ENCODE data around the gene TMEM54. TPM values are rescaled to one million over a fixed set of nuclear protein-coding genes. Genes with fewer than 3 reads are reported as not detected.
A peak's percentile ranks its signal among the peaks of the same experiment; 100 is the strongest.

TMEM54 gene, protein sequence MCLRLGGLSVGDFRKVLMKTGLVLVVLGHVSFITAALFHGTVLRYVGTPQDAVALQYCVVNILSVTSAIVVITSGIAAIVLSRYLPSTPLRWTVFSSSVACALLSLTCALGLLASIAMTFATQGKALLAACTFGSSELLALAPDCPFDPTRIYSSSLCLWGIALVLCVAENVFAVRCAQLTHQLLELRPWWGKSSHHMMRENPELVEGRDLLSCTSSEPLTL
- total RNA-seq = 1 to 10 TPM in 1 of 2 donors, under 1 TPM in 1; 0.92 to 1.4 TPM
- polyA plus RNA-seq = 10 to 100 TPM in 1 of 2 donors, 1 to 10 TPM in 1; 3.8 to 10.9 TPM

DNA sequence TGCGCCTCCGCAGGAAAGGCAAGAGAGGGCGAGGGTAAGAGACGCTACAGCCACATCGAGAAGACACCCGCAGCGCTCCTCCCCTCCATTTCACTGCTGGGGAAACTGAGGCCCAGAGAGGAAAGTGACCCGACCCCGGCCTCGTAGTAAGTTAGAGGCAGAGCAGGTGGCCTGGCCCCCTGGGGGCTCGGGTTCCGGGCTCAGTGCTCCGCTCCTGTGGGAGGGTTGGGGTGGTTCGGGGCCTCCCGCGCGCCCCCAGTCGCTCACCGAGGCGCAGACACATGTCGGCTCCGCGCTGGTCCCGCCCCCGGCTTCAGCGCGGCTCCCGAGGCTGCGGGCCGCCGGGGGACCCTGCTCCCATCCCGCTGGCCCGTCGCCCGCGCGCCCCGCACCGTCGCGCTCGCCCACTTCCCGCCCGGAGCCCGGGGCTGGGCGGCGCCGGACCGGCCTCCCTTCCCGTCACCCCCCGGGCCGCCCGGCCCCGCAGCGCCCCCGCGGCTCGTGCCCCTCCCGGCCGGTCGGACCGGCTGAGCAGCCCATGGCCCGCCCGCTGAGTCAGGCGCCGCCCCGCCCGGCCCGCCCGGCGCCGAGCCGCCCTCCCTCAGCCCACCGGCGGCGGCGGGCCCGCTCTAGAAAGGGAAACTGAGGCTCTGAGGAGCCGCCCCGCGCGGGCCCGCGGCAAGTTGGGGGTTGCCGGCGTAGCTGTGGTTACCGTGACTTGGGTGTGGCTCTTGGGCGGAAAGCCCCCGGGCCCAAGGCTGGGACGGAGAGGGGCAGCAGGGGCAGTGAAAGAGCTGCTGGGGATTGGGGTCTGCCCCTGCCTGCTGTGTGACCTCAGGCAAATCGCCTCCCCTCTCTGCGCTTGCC, at the start of gene TMEM54:
TMEM54 (minus strand) TSS at position 434 of the 867 bp plus-strand sequence; CDS start at position 283, 151 bp downstream.
- TF ChIP-seq, protein P1, sequence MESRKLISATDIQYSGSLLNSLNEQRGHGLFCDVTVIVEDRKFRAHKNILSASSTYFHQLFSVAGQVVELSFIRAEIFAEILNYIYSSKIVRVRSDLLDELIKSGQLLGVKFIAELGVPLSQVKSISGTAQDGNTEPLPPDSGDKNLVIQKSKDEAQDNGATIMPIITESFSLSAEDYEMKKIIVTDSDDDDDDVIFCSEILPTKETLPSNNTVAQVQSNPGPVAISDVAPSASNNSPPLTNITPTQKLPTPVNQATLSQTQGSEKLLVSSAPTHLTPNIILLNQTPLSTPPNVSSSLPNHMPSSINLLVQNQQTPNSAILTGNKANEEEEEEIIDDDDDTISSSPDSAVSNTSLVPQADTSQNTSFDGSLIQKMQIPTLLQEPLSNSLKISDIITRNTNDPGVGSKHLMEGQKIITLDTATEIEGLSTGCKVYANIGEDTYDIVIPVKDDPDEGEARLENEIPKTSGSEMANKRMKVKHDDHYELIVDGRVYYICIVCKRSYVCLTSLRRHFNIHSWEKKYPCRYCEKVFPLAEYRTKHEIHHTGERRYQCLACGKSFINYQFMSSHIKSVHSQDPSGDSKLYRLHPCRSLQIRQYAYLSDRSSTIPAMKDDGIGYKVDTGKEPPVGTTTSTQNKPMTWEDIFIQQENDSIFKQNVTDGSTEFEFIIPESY (IDR thresholded peaks at IDR 0.05) = no peak
- TF ChIP-seq HNF4A (conservative IDR thresholded peaks at IDR 0.05) (no peak), GABPA (IDR thresholded peaks at IDR 0.05 in 1 of 2, conservative IDR thresholded peaks at IDR 0.05 in 1 of 2) (no peak), SP1 (IDR thresholded peaks at IDR 0.05) (no peak), RAD21 (IDR thresholded peaks at IDR 0.05) (no peak)
- TF ChIP-seq, protein P2, sequence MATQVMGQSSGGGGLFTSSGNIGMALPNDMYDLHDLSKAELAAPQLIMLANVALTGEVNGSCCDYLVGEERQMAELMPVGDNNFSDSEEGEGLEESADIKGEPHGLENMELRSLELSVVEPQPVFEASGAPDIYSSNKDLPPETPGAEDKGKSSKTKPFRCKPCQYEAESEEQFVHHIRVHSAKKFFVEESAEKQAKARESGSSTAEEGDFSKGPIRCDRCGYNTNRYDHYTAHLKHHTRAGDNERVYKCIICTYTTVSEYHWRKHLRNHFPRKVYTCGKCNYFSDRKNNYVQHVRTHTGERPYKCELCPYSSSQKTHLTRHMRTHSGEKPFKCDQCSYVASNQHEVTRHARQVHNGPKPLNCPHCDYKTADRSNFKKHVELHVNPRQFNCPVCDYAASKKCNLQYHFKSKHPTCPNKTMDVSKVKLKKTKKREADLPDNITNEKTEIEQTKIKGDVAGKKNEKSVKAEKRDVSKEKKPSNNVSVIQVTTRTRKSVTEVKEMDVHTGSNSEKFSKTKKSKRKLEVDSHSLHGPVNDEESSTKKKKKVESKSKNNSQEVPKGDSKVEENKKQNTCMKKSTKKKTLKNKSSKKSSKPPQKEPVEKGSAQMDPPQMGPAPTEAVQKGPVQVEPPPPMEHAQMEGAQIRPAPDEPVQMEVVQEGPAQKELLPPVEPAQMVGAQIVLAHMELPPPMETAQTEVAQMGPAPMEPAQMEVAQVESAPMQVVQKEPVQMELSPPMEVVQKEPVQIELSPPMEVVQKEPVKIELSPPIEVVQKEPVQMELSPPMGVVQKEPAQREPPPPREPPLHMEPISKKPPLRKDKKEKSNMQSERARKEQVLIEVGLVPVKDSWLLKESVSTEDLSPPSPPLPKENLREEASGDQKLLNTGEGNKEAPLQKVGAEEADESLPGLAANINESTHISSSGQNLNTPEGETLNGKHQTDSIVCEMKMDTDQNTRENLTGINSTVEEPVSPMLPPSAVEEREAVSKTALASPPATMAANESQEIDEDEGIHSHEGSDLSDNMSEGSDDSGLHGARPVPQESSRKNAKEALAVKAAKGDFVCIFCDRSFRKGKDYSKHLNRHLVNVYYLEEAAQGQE (IDR thresholded peaks at IDR 0.05) = no peak
- TF ChIP-seq, protein P3, sequence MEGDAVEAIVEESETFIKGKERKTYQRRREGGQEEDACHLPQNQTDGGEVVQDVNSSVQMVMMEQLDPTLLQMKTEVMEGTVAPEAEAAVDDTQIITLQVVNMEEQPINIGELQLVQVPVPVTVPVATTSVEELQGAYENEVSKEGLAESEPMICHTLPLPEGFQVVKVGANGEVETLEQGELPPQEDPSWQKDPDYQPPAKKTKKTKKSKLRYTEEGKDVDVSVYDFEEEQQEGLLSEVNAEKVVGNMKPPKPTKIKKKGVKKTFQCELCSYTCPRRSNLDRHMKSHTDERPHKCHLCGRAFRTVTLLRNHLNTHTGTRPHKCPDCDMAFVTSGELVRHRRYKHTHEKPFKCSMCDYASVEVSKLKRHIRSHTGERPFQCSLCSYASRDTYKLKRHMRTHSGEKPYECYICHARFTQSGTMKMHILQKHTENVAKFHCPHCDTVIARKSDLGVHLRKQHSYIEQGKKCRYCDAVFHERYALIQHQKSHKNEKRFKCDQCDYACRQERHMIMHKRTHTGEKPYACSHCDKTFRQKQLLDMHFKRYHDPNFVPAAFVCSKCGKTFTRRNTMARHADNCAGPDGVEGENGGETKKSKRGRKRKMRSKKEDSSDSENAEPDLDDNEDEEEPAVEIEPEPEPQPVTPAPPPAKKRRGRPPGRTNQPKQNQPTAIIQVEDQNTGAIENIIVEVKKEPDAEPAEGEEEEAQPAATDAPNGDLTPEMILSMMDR (IDR thresholded peaks at IDR 0.05; ENCODE audit: low read depth, low read length, missing input control) = no peak
- H3K27ac ChIP-seq (ENCODE audit: low read depth in 1 of 2, low read length in 2 of 2) = no peak within 1 kb of the TSS
- no peak for DNase-seq (ENCODE audit: low spot score)
- WGBS = 3% methylated on average over 92 of the region's 92 CpGs
- H3K4me1 ChIP-seq (ENCODE audit: control insufficient read depth in 4 of 4, insufficient read depth in 4 of 4, low read length in 3 of 4) = peaks cover 4 to 16% (median 11%) of the 10 kb centered on the region in 4 donors
- no peaks in the 10 kb centered on the region for H3K27me3 ChIP-seq (ENCODE audit: control insufficient read depth in 4 of 4, insufficient read depth in 4 of 4, low read length in 3 of 4)
- H3K9ac ChIP-seq (ENCODE audit: low read depth in 1 of 2, low read length in 2 of 2) = no peak within 1 kb of the TSS
- no peaks in the 10 kb centered on the region for H3K36me3 ChIP-seq (ENCODE audit: control insufficient read depth in 4 of 4, insufficient read depth in 3 of 4, low read depth in 1 of 4, low read length in 3 of 4)
- H3K4me3 ChIP-seq (ENCODE audit: low read depth in 1 of 3, low read length in 3 of 3) = peak within 1 kb of the TSS; percentile 29 to 63 (median 53)
- H3K9me3 ChIP-seq (ENCODE audit: control insufficient read depth in 4 of 4, low read length in 3 of 4) = no peaks in the 10 kb centered on the region

DNA sequence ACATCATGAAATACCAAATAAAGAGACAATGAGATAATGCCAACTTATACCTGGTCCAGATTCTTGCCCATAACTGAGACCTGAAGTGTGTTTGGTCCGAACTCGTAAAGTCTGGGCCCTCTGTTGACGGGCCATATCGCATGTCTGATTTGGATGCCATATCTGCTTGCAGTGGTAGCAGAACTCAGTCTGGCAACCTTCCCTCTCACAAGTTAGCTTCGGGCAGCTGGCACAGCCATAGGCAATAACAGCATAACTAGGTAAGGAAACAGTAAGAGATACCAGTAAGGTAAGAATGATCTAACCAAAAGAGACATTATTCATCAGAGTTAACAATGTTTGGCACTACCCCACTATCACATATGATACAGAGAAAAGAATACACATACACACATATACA, 48.3 kb upstream of the TMEM54 start:
- H3K27ac ChIP-seq (ENCODE audit: low read depth in 1 of 2, low read length in 2 of 2) = no peak overlapping the region
- no peaks in the 10 kb centered on the region for H3K27me3 ChIP-seq (ENCODE audit: control insufficient read depth in 4 of 4, insufficient read depth in 4 of 4, low read length in 3 of 4)
- TF ChIP-seq, protein P2 (IDR thresholded peaks at IDR 0.05) = no peak
- TF ChIP-seq HNF4G (IDR thresholded peaks at IDR 0.05) (no peak), JUND (IDR thresholded peaks at IDR 0.05) (no peak), GABPA (IDR thresholded peaks at IDR 0.05 in 1 of 2, conservative IDR thresholded peaks at IDR 0.05 in 1 of 2) (no peak)
- TF ChIP-seq, protein P1 (IDR thresholded peaks at IDR 0.05) = no peak
- TF ChIP-seq, protein P4, sequence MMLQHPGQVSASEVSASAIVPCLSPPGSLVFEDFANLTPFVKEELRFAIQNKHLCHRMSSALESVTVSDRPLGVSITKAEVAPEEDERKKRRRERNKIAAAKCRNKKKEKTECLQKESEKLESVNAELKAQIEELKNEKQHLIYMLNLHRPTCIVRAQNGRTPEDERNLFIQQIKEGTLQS (IDR thresholded peaks at IDR 0.05) = no peak
- H3K4me3 ChIP-seq (ENCODE audit: low read depth in 1 of 3, low read length in 3 of 3) = no peak overlapping the region
- DNase-seq (ENCODE audit: low spot score) = no peak
- WGBS = 74% methylated on average over 5 of the region's 5 CpGs
- no peaks in the 10 kb centered on the region for H3K9me3 ChIP-seq (ENCODE audit: control insufficient read depth in 4 of 4, low read length in 3 of 4)
- H3K9ac ChIP-seq (ENCODE audit: low read depth in 1 of 2, low read length in 2 of 2) = no peak overlapping the region
- H3K4me1 ChIP-seq (ENCODE audit: control insufficient read depth in 4 of 4, insufficient read depth in 4 of 4, low read length in 3 of 4) = peaks cover 6 to 12% (median 10%) of the 10 kb centered on the region in 4 donors
- peaks cover 0 to 17% (median 6%) of the 10 kb centered on the region in 4 donors for H3K36me3 ChIP-seq (ENCODE audit: control insufficient read depth in 4 of 4, insufficient read depth in 3 of 4, low read depth in 1 of 4, low read length in 3 of 4)
